ENCODE results near the gene CALHM6. TPM values are rescaled to one million over a fixed set of nuclear protein-coding genes. Genes with fewer than 3 reads are reported as not detected.

CALHM6 gene
- total and polyA plus RNA-seq, 4 donors = 2.0 to 22.4 (median 6.2) TPM

DNA sequence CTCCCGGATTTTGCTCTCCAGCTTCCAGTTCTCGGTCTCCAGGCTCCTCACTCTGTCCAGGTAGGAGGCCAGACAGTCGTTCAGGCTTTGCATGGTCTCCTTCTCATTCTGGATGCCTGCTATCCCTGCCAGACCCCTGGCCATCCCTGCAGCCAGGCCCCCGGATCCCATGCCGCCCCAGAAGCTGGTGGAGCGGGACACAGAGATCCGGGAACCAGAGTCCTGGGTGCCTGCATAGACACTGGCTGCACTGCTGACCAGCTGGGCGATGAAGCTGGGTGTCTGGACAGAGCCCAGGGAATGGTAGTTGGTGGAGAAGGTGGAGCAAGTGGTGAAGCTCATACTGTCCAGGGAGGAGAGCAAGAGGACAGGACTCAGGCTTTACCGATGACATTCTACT lies 2.9 kb upstream of the CALHM6 start:
- Histone ChIP-seq H3K4me1 (ENCODE audit: control insufficient read depth in 4 of 4, insufficient read depth in 4 of 4, low read length in 3 of 4) (peaks cover 4 to 11% (median 6%) of the 10 kb centered on the region in 4 donors), H3K4me3 (ENCODE audit: low read depth in 1 of 3, low read length in 3 of 3) (no peak overlapping the region), H3K27ac (ENCODE audit: low read depth in 1 of 2, low read length in 2 of 2) (no peak overlapping the region), H3K9ac (ENCODE audit: low read depth in 1 of 2, low read length in 2 of 2) (no peak overlapping the region), H3K36me3 (ENCODE audit: control insufficient read depth in 4 of 4, insufficient read depth in 3 of 4, low read depth in 1 of 4, low read length in 3 of 4) (no peaks in the 10 kb centered on the region), H3K27me3 (ENCODE audit: control insufficient read depth in 4 of 4, insufficient read depth in 4 of 4, low read length in 3 of 4) (peaks cover 0 to 1% (median 0%) of the 10 kb centered on the region in 4 donors), H3K9me3 (ENCODE audit: control insufficient read depth in 4 of 4, low read length in 3 of 4) (no peaks in the 10 kb centered on the region)
- no peak for DNase-seq (ENCODE audit: low spot score)
- no peak for TF ChIP-seq EGR1 (IDR thresholded peaks at IDR 0.05; ENCODE audit: low read depth in 2 of 2)
- TF ChIP-seq, protein P1, sequence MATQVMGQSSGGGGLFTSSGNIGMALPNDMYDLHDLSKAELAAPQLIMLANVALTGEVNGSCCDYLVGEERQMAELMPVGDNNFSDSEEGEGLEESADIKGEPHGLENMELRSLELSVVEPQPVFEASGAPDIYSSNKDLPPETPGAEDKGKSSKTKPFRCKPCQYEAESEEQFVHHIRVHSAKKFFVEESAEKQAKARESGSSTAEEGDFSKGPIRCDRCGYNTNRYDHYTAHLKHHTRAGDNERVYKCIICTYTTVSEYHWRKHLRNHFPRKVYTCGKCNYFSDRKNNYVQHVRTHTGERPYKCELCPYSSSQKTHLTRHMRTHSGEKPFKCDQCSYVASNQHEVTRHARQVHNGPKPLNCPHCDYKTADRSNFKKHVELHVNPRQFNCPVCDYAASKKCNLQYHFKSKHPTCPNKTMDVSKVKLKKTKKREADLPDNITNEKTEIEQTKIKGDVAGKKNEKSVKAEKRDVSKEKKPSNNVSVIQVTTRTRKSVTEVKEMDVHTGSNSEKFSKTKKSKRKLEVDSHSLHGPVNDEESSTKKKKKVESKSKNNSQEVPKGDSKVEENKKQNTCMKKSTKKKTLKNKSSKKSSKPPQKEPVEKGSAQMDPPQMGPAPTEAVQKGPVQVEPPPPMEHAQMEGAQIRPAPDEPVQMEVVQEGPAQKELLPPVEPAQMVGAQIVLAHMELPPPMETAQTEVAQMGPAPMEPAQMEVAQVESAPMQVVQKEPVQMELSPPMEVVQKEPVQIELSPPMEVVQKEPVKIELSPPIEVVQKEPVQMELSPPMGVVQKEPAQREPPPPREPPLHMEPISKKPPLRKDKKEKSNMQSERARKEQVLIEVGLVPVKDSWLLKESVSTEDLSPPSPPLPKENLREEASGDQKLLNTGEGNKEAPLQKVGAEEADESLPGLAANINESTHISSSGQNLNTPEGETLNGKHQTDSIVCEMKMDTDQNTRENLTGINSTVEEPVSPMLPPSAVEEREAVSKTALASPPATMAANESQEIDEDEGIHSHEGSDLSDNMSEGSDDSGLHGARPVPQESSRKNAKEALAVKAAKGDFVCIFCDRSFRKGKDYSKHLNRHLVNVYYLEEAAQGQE (IDR thresholded peaks at IDR 0.05) = no peak
- TF ChIP-seq TAF1 (conservative IDR thresholded peaks at IDR 0.05) = no peak
- no peak for TF ChIP-seq RAD21 (IDR thresholded peaks at IDR 0.05)
- no peak for TF ChIP-seq CTCF (IDR thresholded peaks at IDR 0.05; ENCODE audit: low read depth, low read length, missing input control)
- no peak for TF ChIP-seq MAX (IDR thresholded peaks at IDR 0.05)
- TF ChIP-seq FOXA1 (IDR thresholded peaks at IDR 0.05) = no peak
- TF ChIP-seq HNF4G (IDR thresholded peaks at IDR 0.05) = no peak
- no peak for TF ChIP-seq ZBTB33 (IDR thresholded peaks at IDR 0.05)
- no peak for TF ChIP-seq NR2F2 (IDR thresholded peaks at IDR 0.05)
- TF ChIP-seq SP1 (IDR thresholded peaks at IDR 0.05) = no peak
- no peak for TF ChIP-seq GABPA (IDR thresholded peaks at IDR 0.05 in 1 of 2, conservative IDR thresholded peaks at IDR 0.05 in 1 of 2)
- 89% methylated on average over 9 of the region's 9 CpGs for WGBS

GRCh38 chr6:116459927-116460326 lies 1.2 kb upstream of the CALHM6 start:
- H3K27me3 ChIP-seq (ENCODE audit: control insufficient read depth in 4 of 4, insufficient read depth in 4 of 4, low read length in 3 of 4) = peaks cover 0 to 1% (median 0%) of the 10 kb centered on the region in 4 donors
- 86% methylated on average over 4 of the region's 4 CpGs for WGBS
- no peak for DNase-seq (ENCODE audit: low spot score)
- H3K4me3 ChIP-seq (ENCODE audit: low read depth in 1 of 3, low read length in 3 of 3) = no peak overlapping the region
- TF ChIP-seq ATF3 (IDR thresholded peaks at IDR 0.05) (no peak), EGR1 (IDR thresholded peaks at IDR 0.05; ENCODE audit: low read depth in 2 of 2) (no peak), TAF1 (conservative IDR thresholded peaks at IDR 0.05) (no peak), MAX (IDR thresholded peaks at IDR 0.05) (no peak), FOXA1 (IDR thresholded peaks at IDR 0.05) (no peak), GABPA (IDR thresholded peaks at IDR 0.05 in 1 of 2, conservative IDR thresholded peaks at IDR 0.05 in 1 of 2) (no peak), JUND (IDR thresholded peaks at IDR 0.05) (no peak), YY1 (IDR thresholded peaks at IDR 0.05) (no peak), HNF4A (conservative IDR thresholded peaks at IDR 0.05) (no peak), HNF4G (IDR thresholded peaks at IDR 0.05) (no peak)
- TF ChIP-seq, protein P1 (IDR thresholded peaks at IDR 0.05) = no peak
- H3K4me1 ChIP-seq (ENCODE audit: control insufficient read depth in 4 of 4, insufficient read depth in 4 of 4, low read length in 3 of 4) = peaks cover 4 to 11% (median 6%) of the 10 kb centered on the region in 4 donors
- H3K9ac ChIP-seq (ENCODE audit: low read depth in 1 of 2, low read length in 2 of 2) = no peak overlapping the region
- no peaks in the 10 kb centered on the region for H3K9me3 ChIP-seq (ENCODE audit: control insufficient read depth in 4 of 4, low read length in 3 of 4)
- no peaks in the 10 kb centered on the region for H3K36me3 ChIP-seq (ENCODE audit: control insufficient read depth in 4 of 4, insufficient read depth in 3 of 4, low read depth in 1 of 4, low read length in 3 of 4)
- H3K27ac ChIP-seq (ENCODE audit: low read depth in 1 of 2, low read length in 2 of 2) = no peak overlapping the region

Data from liver (tissue), 9 donors.